Left lung (tissue), 10 donors: ENCODE results near the gene KRTAP2-1. TPM values are rescaled to one million over a fixed set of nuclear protein-coding genes. Genes with fewer than 3 reads are reported as not detected.

Experiments
- ATAC-seq: fragments of 200-7000 bp; cut with Tn5 transposase; one replicate; pipeline ENCODE4 v1.9.1; 2020; ENCODE audit warnings: moderate library complexity
- DNase-seq, 4 donors: peaks; one replicate each; pipeline ENCODE4 v3.0.0-alpha.2; 2013 to 2020
- H3K27ac ChIP-seq, 2 donors: fragments of 200-600 bp; sonication (generic) in 1 of 2; one replicate each; pipeline versions ENCODE4 v1.5.0 to v1.8.0; 2020 to 2021
- H3K27me3 ChIP-seq, 2 donors: fragments of 200-600 bp; sonication (generic) in 1 of 2; one replicate each; pipeline versions ENCODE4 v1.5.0 to v1.8.0; 2020 to 2021
- H3K36me3 ChIP-seq, 2 donors: fragments of 200-600 bp; sonication (generic) in 1 of 2; one replicate each; pipeline versions ENCODE4 v1.5.0 to v1.8.0; 2020 to 2021
- H3K4me1 ChIP-seq, 2 donors: fragments of 200-600 bp; one replicate each; pipeline ENCODE4 v1.8.0; 2021
- H3K4me3 ChIP-seq, 2 donors: fragments of 200-600 bp; sonication (generic) in 1 of 2; one replicate each; pipeline versions ENCODE4 v1.5.0 to v1.8.0; 2020 to 2021; ENCODE audit warnings: mild to moderate bottlenecking in 1 of 2
- H3K9me3 ChIP-seq, 2 donors: fragments of 200-600 bp; sonication (generic) in 1 of 2; one replicate each; pipeline versions ENCODE4 v1.5.0 to v1.8.0; 2020 to 2021
- intact Hi-C, 2 donors: fragments of 100-400 bp; cut with DNase I; formaldehyde crosslinking; loops; one replicate each; pipeline versions ENCODE4 v1.11.2 to v1.14.2; 2022
- polyA plus RNA-seq, 6 donors: library from polyadenylated mRNA; unstranded; fragments of 120-200 nt; gene quantifications; one replicate each; pipeline ENCODE4 v1.2.1, GENCODE V29; 2013; ENCODE audit not compliant: insufficient read length in 6 of 6
- total RNA-seq, 2 donors: library from RNA; stranded (reverse); fragmentation: NEBNext Ultra II Directional; extraction: Animal tissue kit (Norgen Biotek cat#: 25700); gene quantifications; one replicate each; pipeline ENCODE4 v1.2.1, GENCODE V29; 2021
- TF ChIP-seq, protein P1 (sequence below), 2 donors: fragments of 200-600 bp; sonication (generic) in 1 of 2; IDR thresholded peaks; one replicate each; pipeline versions ENCODE4 v1.5.0 to v1.8.0; 2021; ENCODE audit warnings: antibody characterized with exemption in 2 of 2
- donor health status: DM: no; HTN: yes; CAD: no.
- donor health status: DM: no; HTN: no; CAD: no.

KRTAP2-1 gene
- total and polyA plus RNA-seq, 8 donors = not detected

DNA sequence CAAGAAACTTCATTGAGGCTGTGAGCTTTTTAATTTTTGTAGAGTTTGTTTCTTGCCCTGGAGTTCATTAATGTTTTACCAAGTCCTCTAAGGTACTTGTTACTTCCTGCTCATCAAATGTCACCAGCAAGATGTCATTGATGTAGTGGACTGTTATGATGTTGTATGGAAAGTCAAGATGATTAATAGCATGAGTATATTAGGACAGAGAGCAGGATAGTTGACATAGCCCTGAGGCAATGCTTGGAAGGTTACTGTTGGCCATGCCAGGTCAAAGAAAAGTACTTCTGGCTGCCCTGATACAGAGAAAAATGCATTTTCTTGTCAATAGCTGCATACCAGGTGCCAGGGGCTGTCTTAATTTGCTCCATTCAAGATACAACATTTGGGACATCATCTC lies 26.8 kb downstream of the KRTAP2-1 start:
- intact Hi-C loops = no loop called here

DNA sequence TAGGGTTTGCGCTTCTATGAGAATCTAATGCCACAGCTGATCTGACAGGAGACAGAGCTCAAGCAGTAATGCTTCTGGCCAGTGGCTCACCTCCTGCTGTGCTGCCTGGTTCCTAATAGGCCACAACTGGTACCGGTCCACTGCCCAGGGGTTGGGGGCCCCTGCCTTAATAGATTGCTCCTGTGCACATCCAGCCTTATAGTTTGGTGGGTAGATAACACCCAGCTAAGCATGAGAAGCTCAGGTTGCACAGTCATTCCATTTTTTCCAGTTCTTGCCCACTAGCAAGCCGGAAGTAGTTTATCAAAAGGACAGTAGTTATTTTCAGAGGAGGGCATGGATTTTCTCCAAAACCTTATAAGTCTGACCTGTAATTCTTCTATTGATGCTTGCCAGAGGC lies 27.7 kb downstream of the KRTAP2-1 start:
- H3K27me3 ChIP-seq = no peaks in the 10 kb centered on the region
- no peaks in the 10 kb centered on the region for H3K9me3 ChIP-seq
- TF ChIP-seq, protein P1, sequence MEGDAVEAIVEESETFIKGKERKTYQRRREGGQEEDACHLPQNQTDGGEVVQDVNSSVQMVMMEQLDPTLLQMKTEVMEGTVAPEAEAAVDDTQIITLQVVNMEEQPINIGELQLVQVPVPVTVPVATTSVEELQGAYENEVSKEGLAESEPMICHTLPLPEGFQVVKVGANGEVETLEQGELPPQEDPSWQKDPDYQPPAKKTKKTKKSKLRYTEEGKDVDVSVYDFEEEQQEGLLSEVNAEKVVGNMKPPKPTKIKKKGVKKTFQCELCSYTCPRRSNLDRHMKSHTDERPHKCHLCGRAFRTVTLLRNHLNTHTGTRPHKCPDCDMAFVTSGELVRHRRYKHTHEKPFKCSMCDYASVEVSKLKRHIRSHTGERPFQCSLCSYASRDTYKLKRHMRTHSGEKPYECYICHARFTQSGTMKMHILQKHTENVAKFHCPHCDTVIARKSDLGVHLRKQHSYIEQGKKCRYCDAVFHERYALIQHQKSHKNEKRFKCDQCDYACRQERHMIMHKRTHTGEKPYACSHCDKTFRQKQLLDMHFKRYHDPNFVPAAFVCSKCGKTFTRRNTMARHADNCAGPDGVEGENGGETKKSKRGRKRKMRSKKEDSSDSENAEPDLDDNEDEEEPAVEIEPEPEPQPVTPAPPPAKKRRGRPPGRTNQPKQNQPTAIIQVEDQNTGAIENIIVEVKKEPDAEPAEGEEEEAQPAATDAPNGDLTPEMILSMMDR (IDR thresholded peaks at IDR 0.05) = no peak
- H3K4me3 ChIP-seq = no peak overlapping the region
- no peaks in the 10 kb centered on the region for H3K36me3 ChIP-seq
- DNase-seq (no peak), ATAC-seq (no peak)
- intact Hi-C loops = no loop called here
- H3K4me1 ChIP-seq = no peaks in the 10 kb centered on the region
- no peak overlapping the region for H3K27ac ChIP-seq

More for the DNA sequence above, 26.8 kb downstream of the KRTAP2-1 start:
- H3K36me3 ChIP-seq = no peaks in the 10 kb centered on the region
- ATAC-seq = no peak
- TF ChIP-seq, protein P1 (IDR thresholded peaks at IDR 0.05) = no peak
- no peak overlapping the region for H3K27ac ChIP-seq
- H3K4me1 ChIP-seq = no peaks in the 10 kb centered on the region
- H3K9me3 ChIP-seq = no peaks in the 10 kb centered on the region
- no peak overlapping the region for H3K4me3 ChIP-seq
- no peak for DNase-seq
- H3K27me3 ChIP-seq = no peaks in the 10 kb centered on the region

- Histone ChIP-seq H3K9me3 (no peaks in the 10 kb centered on the region), H3K36me3 (no peaks in the 10 kb centered on the region), H3K4me3 (no peak overlapping the region), H3K27ac (no peak overlapping the region), H3K27me3 (no peaks in the 10 kb centered on the region), H3K4me1 (no peaks in the 10 kb centered on the region)
- TF ChIP-seq, protein P1 (IDR thresholded peaks at IDR 0.05) = no peak
- intact Hi-C loops = no loop called here
- DNase-seq = no peak
- no peak for ATAC-seq
These were observed 28.6 kb downstream of the KRTAP2-1 start for GRCh38 chr17:41018541-41018940.

GRCh38 chr17:41016578-41017215 lies 30.4 kb downstream of the KRTAP2-1 start:
- H3K4me1 ChIP-seq = no peaks in the 10 kb centered on the region
- ATAC-seq = no peak
- H3K9me3 ChIP-seq = no peaks in the 10 kb centered on the region
- H3K27ac ChIP-seq = no peak overlapping the region
- intact Hi-C loops = no loop called here
- no peak for DNase-seq
- H3K4me3 ChIP-seq = no peak overlapping the region
- H3K27me3 ChIP-seq = no peaks in the 10 kb centered on the region
- TF ChIP-seq, protein P1 (IDR thresholded peaks at IDR 0.05) = no peak
- no peaks in the 10 kb centered on the region for H3K36me3 ChIP-seq

DNA sequence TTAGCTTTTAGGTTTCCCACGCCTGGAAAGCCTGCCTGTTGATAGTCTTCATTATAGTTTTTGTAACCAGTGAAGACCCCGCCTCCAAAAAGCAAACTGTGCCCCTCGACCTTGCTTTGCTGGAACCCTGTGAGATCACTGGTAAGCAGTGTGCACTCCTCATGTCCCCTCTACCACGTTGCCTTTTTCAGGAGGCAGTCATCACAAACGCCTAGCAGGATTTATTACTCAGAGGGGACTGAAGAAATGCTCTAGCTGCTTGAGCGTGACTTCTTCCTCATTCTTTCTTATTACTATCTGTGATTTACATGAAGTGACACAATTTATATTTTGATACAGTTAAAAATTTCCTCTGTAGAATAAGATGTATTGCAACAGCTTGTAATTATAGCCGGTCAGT lies 31.7 kb downstream of the KRTAP2-1 start:
- intact Hi-C loops = no loop called here
- DNase-seq = no peak
- Histone ChIP-seq H3K4me3 (no peak overlapping the region), H3K27me3 (no peaks in the 10 kb centered on the region), H3K27ac (no peak overlapping the region), H3K36me3 (no peaks in the 10 kb centered on the region), H3K4me1 (no peaks in the 10 kb centered on the region), H3K9me3 (no peaks in the 10 kb centered on the region)
- no peak for ATAC-seq
- TF ChIP-seq, protein P1 (IDR thresholded peaks at IDR 0.05) = no peak
